ENCODE measurements around the gene C6orf163.

Gene C6orf163

GRCh38 chr6:87373377-87373776 lies 28.8 kb downstream of the C6orf163 start:
- no peak overlapping the region for H3K4me3 ChIP-seq (replicated peaks; ENCODE audit: low read depth, low read length)
- TF ChIP-seq CTCF (IDR thresholded peaks at IDR 0.05; ENCODE audit: low read depth, low read length, missing control alignments), result no peak
- DNase-seq (ENCODE audit: extremely low read depth, low read depth), result no peak

- H3K4me3 ChIP-seq (replicated peaks; ENCODE audit: low read depth, low read length), result no peak overlapping the region
- no peak for TF ChIP-seq CTCF (IDR thresholded peaks at IDR 0.05; ENCODE audit: low read depth, low read length, missing control alignments)
- no peak for DNase-seq (ENCODE audit: extremely low read depth, low read depth)
Measured at GRCh38 chr6:87375315-87375714, 30.7 kb downstream of the C6orf163 start.

GRCh38 chr6:87376643-87377042 lies 32.0 kb downstream of the C6orf163 start:
- no peak for TF ChIP-seq CTCF (IDR thresholded peaks at IDR 0.05; ENCODE audit: low read depth, low read length, missing control alignments)
- H3K4me3 ChIP-seq (replicated peaks; ENCODE audit: low read depth, low read length), result no peak overlapping the region
- no peak for DNase-seq (ENCODE audit: extremely low read depth, low read depth)

- no peak for DNase-seq (ENCODE audit: extremely low read depth, low read depth)
- no peak overlapping the region for H3K4me3 ChIP-seq (replicated peaks; ENCODE audit: low read depth, low read length)
- TF ChIP-seq CTCF (IDR thresholded peaks at IDR 0.05; ENCODE audit: low read depth, low read length, missing control alignments), result no peak
Measured at GRCh38 chr6:87378947-87379346, 34.3 kb downstream of the C6orf163 start.

GRCh38 chr6:87382861-87383260 lies 38.2 kb downstream of the C6orf163 start:
- no peak for TF ChIP-seq CTCF (IDR thresholded peaks at IDR 0.05; ENCODE audit: low read depth, low read length, missing control alignments)
- DNase-seq (ENCODE audit: extremely low read depth, low read depth), result no peak

GRCh38 chr6:87384038-87384437 lies 39.4 kb downstream of the C6orf163 start:
- DNase-seq (ENCODE audit: extremely low read depth, low read depth), result no peak
- TF ChIP-seq CTCF (IDR thresholded peaks at IDR 0.05; ENCODE audit: low read depth, low read length, missing control alignments), result no peak
- H3K4me3 ChIP-seq (replicated peaks; ENCODE audit: low read depth, low read length), result no peak overlapping the region

More at GRCh38 chr6:87382861-87383260, 38.2 kb downstream of the C6orf163 start:
- no peak overlapping the region for H3K4me3 ChIP-seq (replicated peaks; ENCODE audit: low read depth, low read length)

- TF ChIP-seq CTCF (IDR thresholded peaks at IDR 0.05; ENCODE audit: low read depth, low read length, missing control alignments), result no peak
- no peak overlapping the region for H3K4me3 ChIP-seq (replicated peaks; ENCODE audit: low read depth, low read length)
- DNase-seq (ENCODE audit: extremely low read depth, low read depth), result no peak
Measured at GRCh38 chr6:87384449-87384848, 39.8 kb downstream of the C6orf163 start.
